Measurements from ENCODE around the gene SOX15.
"Not testable (repeated sequence)": the region's sequence is repeated elsewhere in the genome, so short reads cannot be mapped to it uniquely, and the experiment has no call there.

SOX15 gene

DNA sequence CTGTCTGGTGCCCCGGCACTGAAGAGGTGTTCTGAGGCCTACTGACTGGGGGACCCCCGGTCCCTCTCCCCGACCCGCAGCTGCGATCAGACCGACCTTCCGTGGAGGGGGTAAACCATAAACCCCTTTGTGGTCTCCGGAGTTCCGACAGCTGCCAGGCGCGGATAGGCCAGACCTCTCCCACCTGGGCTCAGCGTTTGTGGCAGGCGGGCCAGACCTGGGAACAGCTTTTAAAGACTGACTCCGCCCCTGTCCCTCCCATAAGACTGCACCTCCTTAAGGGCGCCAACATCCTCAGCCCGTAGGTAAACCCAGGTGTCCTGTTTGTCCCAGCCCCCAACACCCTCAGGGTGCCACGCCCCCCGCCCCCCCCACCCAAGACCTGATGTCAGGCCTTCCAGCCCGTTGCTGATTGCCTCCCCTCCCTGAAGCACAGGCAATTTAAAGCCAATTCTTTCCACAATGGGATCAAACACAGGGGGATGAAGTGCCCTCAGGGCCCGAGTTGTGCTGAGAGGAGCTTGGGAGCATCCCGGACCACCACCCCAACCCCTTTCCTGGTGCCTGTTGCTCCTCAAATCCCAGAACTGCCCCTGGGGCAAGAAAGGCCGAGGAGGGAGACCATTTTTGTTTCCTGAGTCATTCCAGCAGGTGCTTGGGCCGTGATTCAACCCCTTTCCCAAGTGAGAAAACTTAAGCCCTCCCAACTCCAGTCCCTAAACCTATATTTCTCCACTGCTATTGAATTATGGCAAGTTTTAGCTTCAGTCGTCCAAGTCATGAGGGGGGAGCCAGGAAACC lies at the start of gene SOX15:
Gene SOX15 (minus strand): TSS at position 204 of the 801 bp plus-strand sequence. CDS start 418 bp downstream, outside the sequence.
- DNase-seq: no peak

DNA sequence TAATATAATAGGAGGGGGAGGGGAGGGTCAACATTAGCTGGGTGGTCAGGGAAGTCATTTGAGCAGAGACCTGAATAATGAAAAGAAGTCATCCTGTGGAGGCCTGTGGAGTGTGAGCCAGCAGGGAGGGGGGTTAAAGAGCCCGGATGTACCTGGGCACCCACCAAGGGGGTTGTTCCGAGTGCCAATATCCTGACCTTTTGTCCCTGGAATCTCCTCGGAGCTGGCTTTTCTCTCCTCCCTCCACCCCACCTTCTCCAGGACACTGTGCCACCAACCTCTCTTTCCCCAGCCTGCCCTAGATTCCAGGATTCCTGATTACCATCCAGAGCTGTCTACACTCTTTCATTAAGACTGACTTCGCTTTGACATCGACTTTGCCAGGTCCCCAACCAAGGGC lies 46.3 kb upstream of the SOX15 start:
- no peak for DNase-seq

DNA sequence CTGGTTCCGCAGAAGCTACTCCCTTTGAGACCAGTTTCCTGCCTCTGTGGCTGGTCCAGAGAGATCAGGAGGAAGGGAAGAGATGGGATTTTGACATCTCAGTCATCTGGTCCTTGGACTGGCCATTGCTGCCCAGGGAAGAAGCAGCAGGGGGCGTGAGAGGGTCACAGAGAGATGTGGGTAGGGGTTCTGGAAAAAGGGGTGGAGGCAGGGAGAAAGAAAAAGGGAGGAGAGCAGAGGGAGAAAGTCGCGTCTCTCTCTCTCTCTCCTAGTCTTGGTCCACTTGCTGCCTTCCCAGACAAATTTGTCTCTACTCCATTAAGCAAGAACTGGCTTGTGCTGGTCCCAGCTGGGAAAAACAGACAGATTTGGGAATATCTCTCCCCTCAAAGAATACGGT lies 44.5 kb upstream of the SOX15 start:
- peak; percentile 61 to 62 for DNase-seq

DNA sequence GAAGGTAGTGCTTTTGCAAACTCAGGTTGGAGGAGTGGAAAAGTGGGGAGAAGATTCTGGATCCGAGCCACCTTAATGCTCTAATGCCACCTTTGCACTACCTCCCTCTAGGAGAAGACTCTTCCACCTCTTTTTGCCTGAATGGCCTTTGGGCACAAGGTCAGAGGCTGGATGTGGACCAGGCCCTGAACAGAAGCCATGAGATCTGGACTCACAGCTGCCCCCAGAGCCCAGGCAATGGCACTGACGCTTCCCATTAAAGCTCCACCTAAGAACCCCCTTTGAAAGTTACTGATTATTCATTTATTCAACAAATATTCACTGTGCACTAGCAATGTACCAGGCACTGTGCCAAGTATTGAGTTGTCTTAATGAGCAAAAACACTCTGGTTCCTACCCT lies 43.2 kb upstream of the SOX15 start:
- no peak for DNase-seq

DNA sequence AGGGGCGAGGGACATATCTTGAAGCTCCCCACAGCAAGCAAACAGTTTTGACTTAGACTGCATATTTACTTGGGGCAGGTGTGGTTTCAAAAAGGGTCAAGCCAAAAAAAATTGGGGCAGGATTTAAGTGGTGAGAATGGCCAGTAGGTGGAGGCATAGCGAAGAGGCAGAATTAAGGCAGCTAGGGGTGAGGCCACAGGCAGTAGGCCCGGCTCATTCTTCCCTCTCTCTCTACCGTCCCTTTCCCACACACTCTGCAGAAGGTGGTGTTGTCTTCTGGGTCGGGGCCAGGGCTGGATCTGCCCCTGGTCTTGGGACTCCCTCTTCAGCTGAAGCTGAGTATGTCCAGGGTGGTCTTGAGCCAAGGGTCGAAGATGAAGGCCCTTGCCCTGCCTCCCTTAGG lies 42.6 kb upstream of the SOX15 start:
- peak; percentile 52 to 65 for DNase-seq

DNA sequence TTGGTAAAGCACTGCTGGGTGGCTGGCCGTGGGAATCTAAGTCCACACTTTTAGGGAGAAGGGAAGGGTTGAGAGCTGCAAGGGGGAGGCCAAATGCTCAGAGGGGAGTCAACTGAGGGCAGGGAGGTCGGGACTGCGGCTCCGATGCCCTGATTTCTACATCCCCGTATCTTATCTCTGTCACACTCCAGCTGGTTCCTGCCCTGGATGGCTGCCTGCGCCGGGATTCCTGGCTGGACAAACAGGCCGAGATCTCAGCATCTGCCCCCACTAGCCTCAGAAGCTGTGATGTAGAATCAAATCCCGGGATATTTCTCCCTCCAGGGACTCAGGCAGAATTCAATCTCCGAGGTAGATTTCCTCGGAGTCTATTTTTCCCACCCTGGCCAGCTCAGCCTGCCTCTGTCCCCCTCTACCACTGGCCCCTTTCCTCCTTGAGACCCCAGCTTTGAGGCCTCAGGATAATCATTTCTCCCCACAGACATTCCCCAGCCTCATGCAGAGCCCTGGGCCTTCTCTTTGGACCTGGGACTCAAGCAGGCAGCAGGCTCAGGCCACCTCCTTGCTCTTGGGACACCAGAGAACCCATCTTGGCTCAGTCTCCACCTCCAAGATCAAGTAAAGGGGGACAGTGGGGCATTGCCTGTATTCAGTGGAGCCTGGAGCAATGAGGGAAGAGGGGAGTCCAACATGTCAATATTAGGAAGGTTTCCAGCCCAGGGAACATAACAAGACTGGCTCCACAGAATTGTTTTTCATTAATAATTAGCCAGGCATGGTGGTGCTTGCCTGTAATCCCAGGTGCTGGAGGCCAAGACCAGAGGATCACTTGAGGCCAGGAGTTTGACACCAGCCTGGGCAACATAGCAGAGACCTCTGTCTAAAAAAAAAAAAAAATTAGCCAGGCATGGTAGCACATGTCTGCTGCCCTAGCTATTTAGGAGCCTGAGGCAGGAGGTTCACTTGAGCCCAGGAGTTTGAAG lies 41.8 kb upstream of the SOX15 start:
- DNase-seq: no peak

DNA sequence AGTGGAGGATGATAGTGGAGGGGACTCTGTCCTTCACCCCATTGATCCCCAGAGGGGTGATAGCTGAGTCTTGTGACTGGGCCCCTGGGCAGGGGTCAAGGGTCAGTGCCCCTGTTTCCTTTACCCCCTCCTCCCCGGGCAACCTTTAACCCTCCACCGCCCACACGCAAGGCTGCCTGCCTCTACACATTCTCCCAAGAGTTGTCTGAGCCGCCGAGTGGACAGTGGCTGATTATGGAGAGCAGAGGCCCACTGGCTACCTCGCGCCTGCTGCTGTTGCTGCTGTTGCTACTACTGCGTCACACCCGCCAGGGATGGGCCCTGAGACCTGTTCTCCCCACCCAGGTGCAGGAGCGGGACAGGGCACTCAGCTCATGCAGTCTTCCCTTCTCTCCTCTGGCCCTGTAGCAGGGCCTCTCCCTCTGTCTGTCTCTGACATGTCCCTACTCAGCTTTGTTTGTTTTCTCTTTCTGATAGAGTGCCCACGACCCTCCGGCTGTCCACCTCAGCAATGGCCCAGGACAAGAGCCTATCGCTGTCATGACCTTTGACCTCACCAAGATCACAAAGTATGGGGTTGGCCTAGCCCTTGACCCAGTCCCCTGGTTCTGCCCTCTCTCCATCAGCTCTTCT lies 40.2 kb upstream of the SOX15 start, which contains the start of gene SHBG:
Gene SHBG (plus strand): TSS at position 197 of the 633 bp plus-strand sequence. CDS start 38 bp downstream, at position 235.
- DNase-seq: no peak

DNA sequence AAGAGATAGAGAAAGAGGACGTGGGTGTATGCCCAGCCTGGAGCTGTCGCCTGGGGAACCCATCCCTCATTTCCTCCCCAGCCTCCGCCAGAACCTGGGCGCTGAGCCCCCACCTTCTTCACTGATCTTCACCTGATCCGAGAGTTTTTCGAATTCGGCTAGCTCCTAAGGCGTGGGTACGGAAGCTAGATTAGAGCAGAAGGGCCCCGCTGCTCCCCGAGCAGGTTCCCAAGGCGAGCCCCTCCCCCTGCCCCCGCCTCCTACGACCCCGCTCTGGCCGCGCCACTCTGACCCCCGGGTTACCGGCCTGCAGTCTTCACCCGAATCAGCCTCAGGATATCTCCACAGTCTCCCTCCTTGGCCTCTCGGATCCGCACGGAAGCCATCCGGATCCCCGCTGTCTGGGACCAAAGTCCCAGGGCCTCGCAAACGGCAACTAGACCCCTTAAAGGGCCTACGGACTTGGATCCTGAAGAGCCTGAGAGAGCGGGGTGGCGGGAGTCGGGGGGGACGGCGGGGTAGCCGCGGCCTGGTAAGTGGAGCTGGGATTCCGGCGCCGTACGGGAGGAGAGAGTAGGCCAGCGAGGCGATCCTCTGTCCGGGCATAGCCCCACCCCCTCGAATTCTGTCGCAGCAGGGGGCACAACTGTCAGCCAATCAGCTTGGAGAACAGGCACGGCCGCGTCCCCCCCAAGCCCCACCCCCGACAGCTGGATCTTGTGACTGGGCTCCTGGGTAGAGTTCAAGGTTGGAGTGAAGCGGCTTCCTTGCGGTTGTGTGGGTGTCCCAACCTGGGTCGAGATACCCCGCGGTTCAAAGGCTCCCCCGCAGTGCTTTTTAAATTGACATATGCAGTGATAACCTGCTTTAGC lies 37.6 kb upstream of the SOX15 start, which contains the start of gene SAT2:
Gene SAT2 (minus strand): TSS at position 572 of the 872 bp plus-strand sequence. CDS start 186 bp downstream, at position 386.
- peak; percentile 96 to 97 for DNase-seq

DNA sequence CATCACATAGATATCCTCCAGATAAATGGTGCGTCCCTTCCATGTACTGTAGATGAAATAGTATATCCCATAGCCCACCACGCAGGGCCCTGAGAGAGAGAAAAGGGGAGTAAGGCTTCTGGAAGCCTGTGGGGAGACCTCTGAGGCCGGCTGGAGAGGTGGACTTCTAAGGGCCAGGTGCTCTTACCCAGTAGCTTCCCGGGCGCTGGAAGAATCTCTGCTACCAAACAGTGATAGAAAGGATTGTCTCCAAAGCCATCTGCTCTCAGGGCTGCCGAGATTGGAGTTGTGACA lies 37.0 kb upstream of the SOX15 start:
- no peak for DNase-seq

DNA sequence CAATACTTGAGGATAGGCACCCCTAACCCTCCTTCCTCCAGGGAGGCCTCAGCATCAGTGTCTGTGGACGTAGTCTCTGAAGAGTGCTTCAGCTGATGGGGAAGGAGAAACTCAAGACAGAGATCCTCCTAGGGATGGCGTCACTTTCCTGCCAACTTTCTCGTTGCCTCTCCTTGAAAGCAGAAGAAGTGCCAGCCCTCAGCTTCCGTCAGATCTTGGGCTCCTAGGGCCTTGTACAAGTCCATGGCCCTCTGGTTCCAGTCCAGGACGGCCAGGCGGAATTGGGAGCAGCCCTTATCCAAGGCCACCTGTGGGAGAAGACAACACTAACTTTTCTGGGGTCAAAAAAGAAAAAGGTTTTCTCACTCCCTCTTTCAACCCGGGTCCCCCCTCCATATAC lies 36.4 kb upstream of the SOX15 start:
- no peak for DNase-seq

DNA sequence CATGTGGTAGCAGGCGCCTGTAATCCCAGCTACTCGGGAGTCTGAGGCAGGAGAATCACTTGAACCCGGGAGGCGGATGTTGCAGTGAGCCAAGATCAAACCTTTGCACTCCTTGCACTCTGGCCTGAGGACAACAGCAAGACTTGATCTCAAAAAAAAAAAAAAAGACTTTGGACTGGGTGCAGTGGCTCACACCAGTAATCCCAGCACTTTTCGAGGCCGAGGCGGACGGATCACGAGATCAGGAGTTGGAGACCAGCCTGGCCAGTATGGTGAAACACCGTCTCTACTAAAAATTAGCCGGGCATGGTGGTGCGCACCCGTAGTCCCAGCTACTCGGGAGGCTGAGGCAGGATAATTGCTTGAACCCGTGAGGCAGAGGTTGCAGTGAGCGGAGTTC lies 35.9 kb upstream of the SOX15 start:
- not testable (repeated sequence) for DNase-seq

DNA sequence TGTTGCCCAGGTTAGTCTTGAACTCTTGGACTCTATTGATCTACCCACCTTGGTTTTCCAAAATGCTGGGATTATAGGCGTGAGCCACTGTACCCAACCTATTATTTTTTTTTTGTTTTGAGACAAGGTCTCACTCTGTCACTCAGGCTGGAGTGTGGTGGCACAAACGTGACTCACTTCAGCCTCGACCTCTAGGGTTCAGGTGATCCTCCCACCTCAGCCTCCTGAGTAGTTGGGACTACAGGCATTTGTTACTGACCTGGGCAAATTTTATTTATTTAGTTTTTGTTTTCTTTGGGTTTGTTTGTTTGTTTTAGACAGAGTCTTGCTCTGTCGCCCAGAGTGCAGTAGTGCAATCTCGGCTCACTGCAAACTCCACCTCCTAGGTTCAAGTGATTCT lies 33.8 kb upstream of the SOX15 start:
- no peak for DNase-seq

DNA sequence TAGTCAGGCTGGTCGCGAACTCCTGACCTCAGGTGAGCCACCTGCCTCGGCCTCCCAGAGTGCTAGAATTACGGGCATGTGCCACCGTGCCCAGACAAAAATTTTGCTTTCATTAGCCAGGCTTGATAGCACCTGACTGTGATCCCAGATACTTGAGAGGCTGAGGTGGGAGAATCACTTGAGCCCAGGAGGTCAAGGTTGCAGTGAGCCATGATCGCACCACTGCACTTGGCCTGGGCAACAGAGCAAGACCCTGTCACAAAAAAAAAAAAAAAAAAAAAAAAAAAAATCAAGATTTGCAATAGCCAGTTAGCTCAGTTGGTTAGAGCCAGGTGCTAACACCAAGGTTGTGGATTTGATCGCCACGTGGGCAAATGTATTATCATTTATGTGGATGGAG lies 30.9 kb upstream of the SOX15 start:
- DNase-seq: no peak

DNA sequence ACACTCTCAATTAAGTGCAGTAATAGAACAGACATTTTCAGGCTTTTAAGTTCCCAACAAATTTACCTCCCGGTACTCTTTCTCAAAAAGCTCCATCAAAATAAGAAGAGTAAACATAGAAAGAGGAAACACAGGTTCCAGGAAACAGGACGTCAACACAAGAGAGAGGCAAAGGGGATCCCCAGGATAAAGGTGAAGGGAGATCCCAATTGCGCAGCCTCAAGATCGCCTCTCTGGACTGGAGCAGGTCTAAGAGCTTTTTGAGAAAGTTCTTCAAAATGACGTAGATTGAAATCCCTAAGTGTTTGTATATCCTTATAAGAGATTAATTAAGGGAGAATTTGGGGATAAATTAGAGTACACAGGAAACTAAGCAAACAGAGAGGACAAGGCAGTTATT lies 28.7 kb upstream of the SOX15 start:
- no peak for DNase-seq

DNA sequence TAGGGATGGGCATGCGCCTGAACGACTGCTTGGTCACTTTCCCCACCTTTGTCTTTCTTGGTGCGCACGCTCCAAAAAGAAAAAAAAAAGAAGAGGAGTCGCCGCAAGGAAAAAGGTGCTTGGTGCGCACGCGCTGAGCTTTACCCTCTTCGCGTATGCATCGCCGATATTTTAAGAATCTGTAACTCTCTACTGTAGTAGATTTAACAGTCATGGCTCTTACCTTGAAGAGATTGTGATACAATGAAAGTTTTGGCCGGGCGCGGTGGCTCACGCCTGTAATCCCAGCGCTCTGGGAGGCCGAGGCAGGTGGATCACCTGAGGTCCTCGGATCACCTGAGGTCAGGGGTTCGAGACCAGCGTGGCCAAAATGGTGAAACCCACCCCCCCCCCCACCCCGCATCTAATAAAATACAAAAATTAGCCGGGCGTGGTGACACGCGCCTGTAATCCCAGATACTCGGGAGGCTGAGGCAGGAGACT lies 25.4 kb upstream of the SOX15 start:
- no peak for DNase-seq

DNA sequence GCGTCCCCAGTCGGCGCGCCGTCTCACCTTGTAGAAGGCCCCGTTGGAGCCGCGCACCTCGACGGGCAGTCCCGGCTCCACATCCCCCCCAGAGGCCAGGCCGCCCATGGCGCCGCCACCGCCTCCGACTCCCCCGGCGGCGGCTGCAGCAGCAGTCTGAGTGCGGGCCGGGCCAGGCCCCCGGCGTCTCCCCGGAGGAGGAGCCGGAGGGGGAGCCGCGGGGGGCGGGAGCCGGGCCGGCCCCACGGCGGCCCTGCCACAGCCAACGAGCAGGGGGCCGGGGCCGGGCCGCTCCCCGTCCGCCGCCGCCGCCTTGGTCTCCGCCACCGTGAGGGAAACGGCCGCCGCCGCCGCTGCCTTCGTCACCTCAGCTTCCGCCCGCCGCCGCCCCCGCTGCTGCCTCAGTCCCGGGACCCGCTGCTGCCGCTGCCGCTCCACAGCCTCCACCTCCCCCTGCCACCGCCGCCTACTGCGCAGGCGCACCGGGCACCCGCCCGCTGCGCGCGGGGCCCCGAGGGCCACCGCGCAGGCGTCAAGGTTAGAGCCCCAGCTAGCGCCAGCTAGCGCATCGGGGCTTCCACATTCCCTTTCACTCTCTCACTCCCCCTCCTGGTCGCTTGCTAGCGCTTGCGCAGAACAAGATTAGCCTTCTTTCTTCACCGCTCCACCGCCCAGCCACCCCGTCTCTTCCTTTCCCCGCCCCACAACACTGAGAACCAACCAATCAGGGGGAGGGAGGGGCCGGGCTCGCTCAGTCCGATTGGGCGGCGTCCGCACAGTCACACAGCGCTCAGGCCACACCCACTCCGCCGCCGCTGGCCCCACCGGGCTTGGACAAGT lies 24.8 kb upstream of the SOX15 start, which contains the start of gene FXR2:
Gene FXR2 (minus strand): TSS at position 473 of the 840 bp plus-strand sequence. CDS start 365 bp downstream, at position 108.
- peak; percentile 100 for DNase-seq

DNA sequence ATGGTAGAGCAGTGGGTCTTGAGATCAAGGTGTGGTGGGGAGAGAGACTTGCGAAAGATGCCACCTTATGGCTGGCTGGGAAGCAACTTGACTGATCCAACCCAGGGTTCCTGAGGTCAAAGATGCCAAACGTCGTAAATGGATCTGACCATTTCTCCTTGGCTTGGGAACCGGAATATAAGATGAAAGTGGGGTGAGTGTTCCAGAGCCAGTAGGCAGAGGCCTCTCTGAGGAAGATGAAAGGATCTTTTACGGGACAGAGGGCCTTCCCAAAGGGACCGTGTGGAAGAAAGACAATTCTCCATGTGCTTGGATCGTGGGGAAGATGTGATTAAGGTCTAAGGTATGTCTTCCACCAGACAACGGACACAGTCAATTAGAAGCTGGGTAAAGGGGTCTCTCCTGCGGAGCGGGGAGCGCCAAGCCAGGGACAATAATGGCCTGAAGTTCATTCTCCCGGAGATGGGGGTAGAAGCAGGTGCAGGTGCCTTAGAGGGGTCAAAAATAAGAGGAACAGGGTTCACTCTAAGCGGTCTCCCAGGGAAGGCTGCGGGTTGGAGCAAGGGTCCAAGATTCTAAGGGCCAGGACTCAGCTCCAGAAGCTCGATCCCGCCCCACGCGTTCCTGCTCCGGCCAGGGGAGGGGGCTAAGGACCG lies 24.0 kb upstream of the SOX15 start:
- DNase-seq: no peak

DNA sequence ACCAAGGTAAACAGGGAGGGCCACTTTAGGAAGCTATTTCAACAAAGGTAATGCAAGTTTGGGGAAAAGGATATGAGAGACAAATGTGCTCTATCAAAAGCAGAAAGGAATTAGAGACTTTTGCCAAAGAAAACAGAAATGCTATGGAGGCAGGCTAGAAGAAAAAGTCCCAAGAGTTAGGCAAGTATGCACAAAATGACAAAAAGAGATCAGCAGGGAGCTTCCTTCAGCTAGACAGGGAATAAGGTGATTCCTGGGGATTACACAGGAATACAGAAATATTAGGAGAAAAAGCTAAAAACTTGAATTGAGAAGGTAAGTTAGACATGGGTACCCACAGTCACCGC lies 22.4 kb upstream of the SOX15 start:
- DNase-seq: no peak

DNA sequence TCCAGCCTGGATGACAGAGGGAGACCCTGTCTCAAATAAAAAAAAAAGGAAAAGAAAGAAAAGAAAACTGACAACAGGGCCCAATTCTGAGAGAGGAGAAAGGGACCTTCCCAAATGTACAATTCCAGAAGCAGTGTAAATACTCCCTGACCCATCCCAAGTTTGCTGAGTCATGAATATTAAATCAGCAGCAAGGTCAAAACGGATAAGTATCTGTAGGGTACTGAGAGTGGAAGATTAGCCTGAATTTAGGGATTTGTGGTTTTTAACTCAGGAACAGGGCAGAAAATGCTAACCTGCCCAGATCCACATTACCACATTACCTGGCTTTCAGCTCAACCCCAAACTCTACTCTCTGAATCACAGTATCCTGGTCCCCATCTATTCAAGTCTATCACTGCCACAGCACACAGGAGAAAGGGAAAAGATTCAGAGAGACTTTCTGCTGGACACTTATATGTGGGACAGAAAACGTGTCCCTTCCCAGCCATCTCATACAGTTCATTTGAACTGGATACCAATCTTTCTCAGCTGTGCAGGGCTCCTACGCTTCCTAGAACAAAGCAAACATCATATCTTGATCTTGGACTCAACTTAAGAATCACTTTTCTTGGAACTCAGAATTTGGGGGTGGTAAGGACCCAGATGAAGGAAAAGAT lies 21.9 kb upstream of the SOX15 start:
- no peak for DNase-seq

DNA sequence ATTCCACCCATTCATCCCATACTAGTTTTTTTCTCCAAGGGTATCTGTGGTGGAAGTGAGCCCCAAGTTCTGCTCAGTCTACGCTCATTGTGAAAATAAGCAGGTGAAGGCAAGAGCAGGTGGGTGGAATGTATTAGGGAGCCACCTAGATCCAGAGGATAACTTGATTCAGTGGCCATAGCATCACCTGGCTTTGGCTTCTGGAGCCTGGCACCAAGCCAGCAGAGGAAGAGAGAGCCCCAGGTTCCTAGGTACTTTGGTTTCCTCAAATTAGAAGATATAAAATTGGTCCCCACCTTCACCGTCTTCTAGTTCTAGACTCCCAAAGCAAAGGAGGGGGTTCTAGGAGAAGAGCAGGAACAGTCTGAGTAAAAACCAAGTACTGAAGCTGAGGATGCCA lies 20.7 kb upstream of the SOX15 start:
- DNase-seq: peak in 1 of 2 experiments; percentile 13
